OCI-LY7 (cell line): Measurements from ENCODE around the gene C4orf50.
"Not testable (repeated sequence)": the region's sequence is repeated elsewhere in the genome, so short reads cannot be mapped to it uniquely, and the experiment has no call there.

Experiments used
- EZH2phosphoT487 ChIP-seq: fragments of 200-600 bp; sonication (generic); IDR thresholded peaks from 2 replicates; pipeline ENCODE4 v1.6.1; 2018; ENCODE audit warnings: low read depth, borderline replicate concordance, mild to moderate bottlenecking, mixed run types, antibody characterized with exemption, low read length, moderate library complexity, mixed read lengths
- TF ChIP-seq, protein P1 (sequence below): fragments of 200-600 bp; sonication (generic); conservative IDR thresholded peaks from 2 replicates; pipeline ENCODE4 v1.5.1; 2014; ENCODE audit warnings: mild to moderate bottlenecking, antibody characterized with exemption, low read length, moderate library complexity, mixed read lengths

DNA sequence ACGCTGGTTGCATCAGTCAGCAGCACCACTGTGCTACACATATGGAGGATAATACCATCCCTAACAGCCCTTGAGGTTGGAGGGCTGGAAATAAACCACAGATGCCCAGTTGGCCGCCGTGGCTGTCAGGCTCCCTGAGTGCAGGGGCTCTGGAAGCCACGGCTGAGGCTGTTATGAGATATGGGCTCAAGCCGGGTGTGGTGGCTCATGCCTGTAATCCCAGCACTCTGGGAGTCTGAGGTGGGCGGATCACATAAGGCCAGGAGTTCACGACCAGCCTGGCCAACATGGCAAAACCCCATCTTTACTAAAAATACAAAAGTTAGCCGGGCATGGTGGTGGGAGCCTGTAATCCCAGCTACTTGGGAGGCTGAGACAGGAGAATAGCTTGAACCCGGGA, 24.9 kb downstream of the C4orf50 start:
- TF ChIP-seq, protein P1, sequence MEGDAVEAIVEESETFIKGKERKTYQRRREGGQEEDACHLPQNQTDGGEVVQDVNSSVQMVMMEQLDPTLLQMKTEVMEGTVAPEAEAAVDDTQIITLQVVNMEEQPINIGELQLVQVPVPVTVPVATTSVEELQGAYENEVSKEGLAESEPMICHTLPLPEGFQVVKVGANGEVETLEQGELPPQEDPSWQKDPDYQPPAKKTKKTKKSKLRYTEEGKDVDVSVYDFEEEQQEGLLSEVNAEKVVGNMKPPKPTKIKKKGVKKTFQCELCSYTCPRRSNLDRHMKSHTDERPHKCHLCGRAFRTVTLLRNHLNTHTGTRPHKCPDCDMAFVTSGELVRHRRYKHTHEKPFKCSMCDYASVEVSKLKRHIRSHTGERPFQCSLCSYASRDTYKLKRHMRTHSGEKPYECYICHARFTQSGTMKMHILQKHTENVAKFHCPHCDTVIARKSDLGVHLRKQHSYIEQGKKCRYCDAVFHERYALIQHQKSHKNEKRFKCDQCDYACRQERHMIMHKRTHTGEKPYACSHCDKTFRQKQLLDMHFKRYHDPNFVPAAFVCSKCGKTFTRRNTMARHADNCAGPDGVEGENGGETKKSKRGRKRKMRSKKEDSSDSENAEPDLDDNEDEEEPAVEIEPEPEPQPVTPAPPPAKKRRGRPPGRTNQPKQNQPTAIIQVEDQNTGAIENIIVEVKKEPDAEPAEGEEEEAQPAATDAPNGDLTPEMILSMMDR: not testable (repeated sequence)
- not testable (repeated sequence) for TF ChIP-seq EZH2phosphoT487
